HG02840 (cell line): ENCODE measurements around the gene ARHGAP35.
"Not testable (repeated sequence)": the region's sequence is repeated elsewhere in the genome, so short reads cannot be mapped to it uniquely, and the experiment has no call there.

Source experiments
- ATAC-seq: cut with Tn5 transposase; IDR thresholded peaks from one replicate; pipeline ENCODE4 v1.9.1; 2021; ENCODE audit warnings: mild to moderate bottlenecking, moderate library complexity, moderate number of reproducible peaks; ENCODE audit not compliant: unreplicated experiment, low FRiP score

The ARHGAP35 gene

GRCh38 chr19:46867170-46867569 lies 6.4 kb downstream of the ARHGAP35 start:
- ATAC-seq, result no peak

GRCh38 chr19:46868025-46868802 lies 7.4 kb downstream of the ARHGAP35 start:
- ATAC-seq, result no peak

GRCh38 chr19:46871173-46871572 lies 10.4 kb downstream of the ARHGAP35 start:
- ATAC-seq, result not testable (repeated sequence)

- no peak for ATAC-seq
These were observed 12.2 kb downstream of the ARHGAP35 start for GRCh38 chr19:46872967-46873366.

- ATAC-seq, result no peak
These were observed 14.4 kb downstream of the ARHGAP35 start for GRCh38 chr19:46875234-46875633.

- ATAC-seq, result no peak
These were observed 14.9 kb downstream of the ARHGAP35 start for GRCh38 chr19:46875657-46876056.

- ATAC-seq, result no peak
These were observed 18.0 kb downstream of the ARHGAP35 start for GRCh38 chr19:46878613-46879375.

- ATAC-seq, result no peak
These were observed 19.6 kb downstream of the ARHGAP35 start for GRCh38 chr19:46880431-46880830.

- ATAC-seq, result no peak
These were observed 20.3 kb downstream of the ARHGAP35 start for GRCh38 chr19:46881092-46881491.

- ATAC-seq, result no peak
These were observed 21.2 kb downstream of the ARHGAP35 start for GRCh38 chr19:46882034-46882433.

GRCh38 chr19:46882751-46883150 lies 22.0 kb downstream of the ARHGAP35 start:
- ATAC-seq, result not testable (repeated sequence)

- ATAC-seq, result no peak
These were observed 24.6 kb downstream of the ARHGAP35 start for GRCh38 chr19:46885411-46885810.

- no peak for ATAC-seq
These were observed 25.9 kb downstream of the ARHGAP35 start for GRCh38 chr19:46886546-46887239.

GRCh38 chr19:46887240-46887782 lies 26.5 kb downstream of the ARHGAP35 start:
- ATAC-seq, result no peak

GRCh38 chr19:46890423-46891170 lies 29.8 kb downstream of the ARHGAP35 start:
- no peak for ATAC-seq

GRCh38 chr19:46892252-46893179 lies 31.7 kb downstream of the ARHGAP35 start:
- no peak for ATAC-seq

- ATAC-seq, result no peak
These were observed 35.4 kb downstream of the ARHGAP35 start for GRCh38 chr19:46896076-46896794.

GRCh38 chr19:46898731-46899130 lies 37.9 kb downstream of the ARHGAP35 start:
- no peak for ATAC-seq
